ENCODE results near the gene TCF7L2.

Gene TCF7L2

GRCh38 chr10:112962343-112962742, 12.3 kb downstream of the TCF7L2 start:
- H3K9ac ChIP-seq (ENCODE audit: low read length) = no peak overlapping the region
- H3K36me3 ChIP-seq (replicated peaks; ENCODE audit: low read depth, low read length) = no peaks in the 10 kb centered on the region
- TF ChIP-seq CTCF (IDR thresholded peaks at IDR 0.05; ENCODE audit: low read depth, low read length) (no peak), EZH2phosphoT487 (IDR thresholded peaks at IDR 0.05; ENCODE audit: low read depth) (no peak)
- H2AFZ ChIP-seq (ENCODE audit: low read depth, low read length) = no peak overlapping the region
- no peak overlapping the region for H3K27ac ChIP-seq (ENCODE audit: low read length)
- H3K4me2 ChIP-seq (ENCODE audit: low read length) = no peak overlapping the region
- no peaks in the 10 kb centered on the region for H3K79me2 ChIP-seq (ENCODE audit: low read length)
- 0 out of 2 replicates have a peak, but pooled peaks cover 2% of the 10 kb centered on the region for H3K27me3 ChIP-seq (ENCODE audit: low read depth, low read length)
- H3K4me3 ChIP-seq (ENCODE audit: low read length) = no peak overlapping the region
- no peaks in the 10 kb centered on the region for H3K4me1 ChIP-seq (ENCODE audit: low read length)
- no peaks in the 10 kb centered on the region for H4K20me1 ChIP-seq (ENCODE audit: insufficient read depth, low read length)
- H3K9me3 ChIP-seq (ENCODE audit: insufficient read depth, low read length) = no peaks in the 10 kb centered on the region

- no peaks in the 10 kb centered on the region for H3K36me3 ChIP-seq (replicated peaks; ENCODE audit: low read depth, low read length)
- H3K79me2 ChIP-seq (ENCODE audit: low read length) = no peaks in the 10 kb centered on the region
- H3K4me3 ChIP-seq (ENCODE audit: low read length) = no peak overlapping the region
- H3K9ac ChIP-seq (ENCODE audit: low read length) = no peak overlapping the region
- no peaks in the 10 kb centered on the region for H4K20me1 ChIP-seq (ENCODE audit: insufficient read depth, low read length)
- no peak overlapping the region for H3K27ac ChIP-seq (ENCODE audit: low read length)
- H2AFZ ChIP-seq (ENCODE audit: low read depth, low read length) = no peak overlapping the region
- no peak for TF ChIP-seq EZH2phosphoT487 (IDR thresholded peaks at IDR 0.05; ENCODE audit: low read depth)
- TF ChIP-seq CTCF (IDR thresholded peaks at IDR 0.05; ENCODE audit: low read depth, low read length) = no peak
- H3K4me2 ChIP-seq (ENCODE audit: low read length) = no peak overlapping the region
- H3K27me3 ChIP-seq (ENCODE audit: low read depth, low read length) = 0 out of 2 replicates have a peak, but pooled peaks cover 2% of the 10 kb centered on the region
- H3K9me3 ChIP-seq (ENCODE audit: insufficient read depth, low read length) = no peaks in the 10 kb centered on the region
- no peaks in the 10 kb centered on the region for H3K4me1 ChIP-seq (ENCODE audit: low read length)
These were observed 13.8 kb downstream of the TCF7L2 start for GRCh38 chr10:112963835-112964234.

- no peak for TF ChIP-seq CTCF (IDR thresholded peaks at IDR 0.05; ENCODE audit: low read depth, low read length)
These were observed 14.4 kb downstream of the TCF7L2 start for GRCh38 chr10:112964482-112964881.

GRCh38 chr10:112966194-112966855, 16.3 kb downstream of the TCF7L2 start:
- Histone ChIP-seq H3K4me2 (ENCODE audit: low read length) (no peak overlapping the region), H3K27me3 (ENCODE audit: low read depth, low read length) (peaks cover 14% of the 10 kb centered on the region), H3K27ac (ENCODE audit: low read length) (no peak overlapping the region), H3K9me3 (ENCODE audit: insufficient read depth, low read length) (no peaks in the 10 kb centered on the region), H3K4me3 (ENCODE audit: low read length) (no peak overlapping the region), H2AFZ (ENCODE audit: low read depth, low read length) (no peak overlapping the region), H3K36me3 (replicated peaks; ENCODE audit: low read depth, low read length) (no peaks in the 10 kb centered on the region), H3K79me2 (ENCODE audit: low read length) (no peaks in the 10 kb centered on the region), H3K4me1 (ENCODE audit: low read length) (no peaks in the 10 kb centered on the region), H4K20me1 (ENCODE audit: insufficient read depth, low read length) (no peaks in the 10 kb centered on the region), H3K9ac (ENCODE audit: low read length) (no peak overlapping the region)
- TF ChIP-seq EZH2phosphoT487 (IDR thresholded peaks at IDR 0.05; ENCODE audit: low read depth) (no peak), CTCF (IDR thresholded peaks at IDR 0.05; ENCODE audit: low read depth, low read length) (no peak)

More at GRCh38 chr10:112964482-112964881, 14.4 kb downstream of the TCF7L2 start:
- no peaks in the 10 kb centered on the region for H3K36me3 ChIP-seq (replicated peaks; ENCODE audit: low read depth, low read length)
- H3K4me3 ChIP-seq (ENCODE audit: low read length) = no peak overlapping the region
- no peak overlapping the region for H3K27ac ChIP-seq (ENCODE audit: low read length)
- H3K4me1 ChIP-seq (ENCODE audit: low read length) = no peaks in the 10 kb centered on the region
- no peak overlapping the region for H2AFZ ChIP-seq (ENCODE audit: low read depth, low read length)
- no peak overlapping the region for H3K4me2 ChIP-seq (ENCODE audit: low read length)
- H3K27me3 ChIP-seq (ENCODE audit: low read depth, low read length) = peaks cover 7% of the 10 kb centered on the region; the same call in 1 of the 2 replicates
- H3K9me3 ChIP-seq (ENCODE audit: insufficient read depth, low read length) = no peaks in the 10 kb centered on the region
- no peaks in the 10 kb centered on the region for H4K20me1 ChIP-seq (ENCODE audit: insufficient read depth, low read length)
- H3K79me2 ChIP-seq (ENCODE audit: low read length) = no peaks in the 10 kb centered on the region
- H3K9ac ChIP-seq (ENCODE audit: low read length) = no peak overlapping the region

Measured in OCI-LY3 (cell line).